ENCODE measurements around the gene CAGE1. TPM values are rescaled to one million over a fixed set of nuclear protein-coding genes. Genes with fewer than 3 reads are reported as not detected.
"Not testable (repeated sequence)": the region's sequence is repeated elsewhere in the genome, so short reads cannot be mapped to it uniquely, and the experiment has no call there.

The CAGE1 gene
- total RNA-seq, 2 donors from 2014 or later, result 0.15 to 0.22 TPM

GRCh38 chr6:7323074-7323473, 66.5 kb downstream of the CAGE1 start:
- Histone ChIP-seq H3K4me1 (ENCODE audit: control insufficient read depth, insufficient read depth, low read length) (no peaks in the 10 kb centered on the region), H3K36me3 (ENCODE audit: control insufficient read depth, insufficient read depth, low read length) (no peaks in the 10 kb centered on the region), H3K4me3 (ENCODE audit: low read length) (no peak overlapping the region), H3K9ac (ENCODE audit: extremely low read depth, low read length, poor library complexity, severe bottlenecking) (no peak overlapping the region), H3K27ac (ENCODE audit: low read depth, low read length) (no peak overlapping the region), H3K27me3 (ENCODE audit: control insufficient read depth, insufficient read depth, low read length, poor library complexity, severe bottlenecking) (no peaks in the 10 kb centered on the region), H3K9me3 (ENCODE audit: control insufficient read depth, low read length) (no peaks in the 10 kb centered on the region)
- Mint-ChIP-seq H3K4me3 (no peak overlapping the region), H3K27me3 (ENCODE audit: insufficient read depth) (peaks cover 2% of the 10 kb centered on the region), H3K4me1 (no peaks in the 10 kb centered on the region), H3K27ac (no peak overlapping the region), H3K36me3 (ENCODE audit: low read depth) (no peaks in the 10 kb centered on the region), H3K9me3 (no peaks in the 10 kb centered on the region)
- no peak for TF ChIP-seq CTCF (conservative IDR thresholded peaks at IDR 0.05)
- no peak for DNase-seq

GRCh38 chr6:7321866-7322265, 67.7 kb downstream of the CAGE1 start:
- 95 to 98% methylated on average over 6 of the region's 6 CpGs for WGBS, 2 experiments (ENCODE audit: insufficient coverage in 1 of 2, insufficient read length in 1 of 2)
- H3K4me1 ChIP-seq (ENCODE audit: control insufficient read depth, insufficient read depth, low read length); H3K27ac ChIP-seq (ENCODE audit: low read depth, low read length); H3K36me3 ChIP-seq (ENCODE audit: control insufficient read depth, insufficient read depth, low read length); H3K36me3 Mint-ChIP-seq (ENCODE audit: low read depth); H3K27ac Mint-ChIP-seq; H3K4me3 Mint-ChIP-seq; H3K4me3 ChIP-seq (ENCODE audit: low read length); H3K27me3 Mint-ChIP-seq (ENCODE audit: insufficient read depth); DNase-seq; H3K9ac ChIP-seq (ENCODE audit: extremely low read depth, low read length, poor library complexity, severe bottlenecking); H3K9me3 Mint-ChIP-seq; H3K27me3 ChIP-seq (ENCODE audit: control insufficient read depth, insufficient read depth, low read length, poor library complexity, severe bottlenecking); H3K9me3 ChIP-seq (ENCODE audit: control insufficient read depth, low read length); H3K4me1 Mint-ChIP-seq: not testable (repeated sequence)

- not testable (repeated sequence) for H3K4me3 ChIP-seq (ENCODE audit: low read length); H3K27me3 Mint-ChIP-seq (ENCODE audit: insufficient read depth); H3K27me3 ChIP-seq (ENCODE audit: control insufficient read depth, insufficient read depth, low read length, poor library complexity, severe bottlenecking); H3K9me3 ChIP-seq (ENCODE audit: control insufficient read depth, low read length); H3K4me1 ChIP-seq (ENCODE audit: control insufficient read depth, insufficient read depth, low read length); H3K36me3 Mint-ChIP-seq (ENCODE audit: low read depth); H3K27ac Mint-ChIP-seq; H3K4me1 Mint-ChIP-seq; H3K9ac ChIP-seq (ENCODE audit: extremely low read depth, low read length, poor library complexity, severe bottlenecking); DNase-seq; H3K27ac ChIP-seq (ENCODE audit: low read depth, low read length); H3K9me3 Mint-ChIP-seq; H3K4me3 Mint-ChIP-seq; H3K36me3 ChIP-seq (ENCODE audit: control insufficient read depth, insufficient read depth, low read length)
- WGBS, 2 experiments (ENCODE audit: insufficient coverage in 1 of 2, insufficient read length in 1 of 2), result 93 to 94% methylated on average over 2 of the region's 2 CpGs
These were observed 70.1 kb downstream of the CAGE1 start for GRCh38 chr6:7319406-7319805.

GRCh38 chr6:7317538-7317937, 72.0 kb downstream of the CAGE1 start:
- no peak for TF ChIP-seq CTCF (conservative IDR thresholded peaks at IDR 0.05)
- no peaks in the 10 kb centered on the region for H3K36me3 ChIP-seq (ENCODE audit: control insufficient read depth, insufficient read depth, low read length)
- WGBS, 2 experiments (ENCODE audit: insufficient coverage in 1 of 2, insufficient read length in 1 of 2), result 95 to 98% methylated on average over 9 of the region's 9 CpGs
- H3K9me3 ChIP-seq (ENCODE audit: control insufficient read depth, low read length), result no peaks in the 10 kb centered on the region
- no peak overlapping the region for H3K27ac ChIP-seq (ENCODE audit: low read depth, low read length)
- Mint-ChIP-seq H3K4me3 (no peak overlapping the region), H3K4me1 (no peaks in the 10 kb centered on the region), H3K27ac (no peak overlapping the region), H3K36me3 (ENCODE audit: low read depth) (no peaks in the 10 kb centered on the region), H3K9me3 (peaks cover 7% of the 10 kb centered on the region), H3K27me3 (ENCODE audit: insufficient read depth) (peaks cover 2% of the 10 kb centered on the region)
- H3K9ac ChIP-seq (ENCODE audit: extremely low read depth, low read length, poor library complexity, severe bottlenecking), result no peak overlapping the region
- H3K4me1 ChIP-seq (ENCODE audit: control insufficient read depth, insufficient read depth, low read length), result no peaks in the 10 kb centered on the region
- H3K27me3 ChIP-seq (ENCODE audit: control insufficient read depth, insufficient read depth, low read length, poor library complexity, severe bottlenecking), result no peaks in the 10 kb centered on the region
- H3K4me3 ChIP-seq (ENCODE audit: low read length), result no peak overlapping the region
- DNase-seq, result no peak
